ENCODE results near the gene SIAH1. TPM values are rescaled to one million over a fixed set of nuclear protein-coding genes. Genes with fewer than 3 reads are reported as not detected.
"Not testable (repeated sequence)": the region's sequence is repeated elsewhere in the genome, so short reads cannot be mapped to it uniquely, and the experiment has no call there.

The SIAH1 gene
- total RNA-seq, 1 donor from 2014 or later = 29.7 TPM

DNA sequence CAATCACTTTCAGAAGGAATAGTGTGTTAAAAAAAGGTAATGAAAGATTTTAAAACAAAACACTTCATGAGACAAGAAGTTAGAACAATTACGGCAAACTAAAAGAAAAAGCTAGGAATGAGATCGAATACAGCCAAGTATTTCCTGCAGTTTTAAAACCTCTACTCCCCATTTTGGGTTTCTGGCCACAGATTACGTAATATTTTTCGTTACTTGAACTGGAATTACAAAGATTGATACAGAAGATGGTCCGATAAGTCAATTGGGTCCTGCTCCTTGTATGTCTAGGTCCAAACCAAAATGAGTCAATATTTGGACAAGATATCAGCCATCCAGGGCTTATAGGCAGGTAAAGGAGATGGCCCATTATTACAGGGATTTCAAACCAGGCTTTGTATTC is 52.2 kb downstream of the SIAH1 start:
- DNase-seq (ENCODE audit: low spot score) = no peak

DNA sequence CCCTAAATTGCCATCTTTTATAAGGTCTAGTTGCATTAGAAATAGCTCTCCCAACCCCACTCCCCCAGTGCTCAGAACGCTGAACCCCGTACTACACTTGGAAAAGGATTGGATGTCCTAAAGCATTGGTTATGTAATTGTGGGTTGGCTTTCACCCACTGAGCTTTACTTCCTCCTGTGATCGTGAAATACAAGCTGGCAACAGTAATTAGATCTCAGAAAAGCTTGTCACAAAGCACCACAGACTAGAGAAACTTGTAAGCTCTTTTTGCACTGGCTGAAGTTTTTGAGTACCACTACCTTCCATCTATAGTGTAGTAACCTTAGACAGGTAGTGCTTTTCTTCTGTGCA is 54.4 kb downstream of the SIAH1 start:
- DNase-seq (ENCODE audit: low spot score) = no peak

DNA sequence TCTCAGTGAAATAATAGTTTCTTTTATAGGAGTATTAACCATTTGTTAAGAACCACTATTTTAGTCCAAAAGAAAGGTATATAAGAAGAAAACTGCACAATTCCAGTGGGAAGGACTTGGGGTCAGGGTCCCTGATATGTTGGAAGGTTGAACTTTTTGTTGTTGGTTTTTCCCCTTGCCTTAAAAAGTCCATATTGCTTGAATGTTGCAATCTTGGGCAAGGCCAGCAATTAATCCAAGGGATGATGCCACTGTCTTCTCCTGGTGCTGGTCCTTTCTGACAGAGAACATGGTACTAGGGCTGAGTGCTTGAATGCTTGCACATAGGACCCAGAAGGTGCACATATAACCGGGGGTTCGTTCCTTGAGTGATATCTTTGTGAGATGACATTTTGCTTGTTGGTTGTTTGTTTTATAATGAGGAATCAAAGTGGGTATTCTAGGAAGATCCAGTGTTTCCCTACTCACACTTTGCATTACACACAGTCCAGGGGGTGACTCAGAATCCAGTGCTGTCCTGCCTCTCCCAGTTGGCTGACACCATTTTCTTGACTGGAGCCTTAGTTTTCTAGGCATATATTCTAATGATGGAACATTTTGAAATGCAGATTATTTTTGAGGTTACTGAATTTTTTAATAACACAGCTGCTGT is 54.9 kb downstream of the SIAH1 start:
- no peak for DNase-seq (ENCODE audit: low spot score)

DNA sequence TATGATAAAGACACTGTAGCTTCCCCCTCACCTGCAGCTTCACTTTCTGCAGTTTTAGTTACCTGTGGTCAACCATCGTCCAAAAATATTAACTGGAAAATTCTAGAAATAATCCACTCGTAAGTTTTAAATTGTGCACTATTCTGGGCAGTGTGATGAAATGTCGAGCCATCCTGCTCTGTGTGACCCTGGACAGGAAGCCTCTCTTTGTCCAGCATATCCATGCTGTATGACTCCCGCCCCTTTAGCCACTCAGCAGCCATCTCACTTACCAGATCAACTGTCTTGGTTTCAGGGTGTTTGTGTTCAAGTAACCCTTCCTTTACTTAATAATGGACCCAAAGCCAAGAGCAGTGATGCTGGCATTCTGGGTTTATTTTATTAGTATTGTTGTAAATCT is 56.1 kb downstream of the SIAH1 start:
- no peak for DNase-seq (ENCODE audit: low spot score)

- DNase-seq (ENCODE audit: low spot score) = no peak
These were observed 58.3 kb downstream of the SIAH1 start for GRCh38 chr16:48326915-48327314.

GRCh38 chr16:48323783-48324775 is 61.1 kb downstream of the SIAH1 start:
- no peak for DNase-seq (ENCODE audit: low spot score)

- no peak for DNase-seq (ENCODE audit: low spot score)
These were observed 63.7 kb downstream of the SIAH1 start for GRCh38 chr16:48321317-48322036.

DNA sequence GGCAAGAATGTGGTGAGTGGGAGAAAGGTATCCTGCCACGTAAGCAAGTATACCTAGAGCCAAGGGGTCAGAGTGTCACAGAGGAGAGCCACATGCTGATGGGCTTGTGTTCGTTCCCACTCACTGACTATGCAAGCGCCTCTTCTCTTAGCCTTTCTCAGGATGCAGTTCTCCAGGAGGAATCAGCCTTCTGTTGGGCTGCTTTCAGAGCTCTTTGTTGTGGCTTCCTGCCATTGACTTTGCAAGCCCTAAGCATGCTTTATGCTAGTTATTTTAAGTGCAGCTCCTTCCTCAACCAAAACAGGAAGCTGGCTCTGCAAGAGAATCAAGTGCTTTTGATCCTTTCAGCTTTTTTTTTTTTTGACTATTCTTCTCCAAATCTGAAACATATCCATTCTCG is 66.6 kb downstream of the SIAH1 start:
- DNase-seq (ENCODE audit: low spot score) = no peak

GRCh38 chr16:48317614-48318315 is 67.4 kb downstream of the SIAH1 start:
- no peak for DNase-seq (ENCODE audit: low spot score)

DNA sequence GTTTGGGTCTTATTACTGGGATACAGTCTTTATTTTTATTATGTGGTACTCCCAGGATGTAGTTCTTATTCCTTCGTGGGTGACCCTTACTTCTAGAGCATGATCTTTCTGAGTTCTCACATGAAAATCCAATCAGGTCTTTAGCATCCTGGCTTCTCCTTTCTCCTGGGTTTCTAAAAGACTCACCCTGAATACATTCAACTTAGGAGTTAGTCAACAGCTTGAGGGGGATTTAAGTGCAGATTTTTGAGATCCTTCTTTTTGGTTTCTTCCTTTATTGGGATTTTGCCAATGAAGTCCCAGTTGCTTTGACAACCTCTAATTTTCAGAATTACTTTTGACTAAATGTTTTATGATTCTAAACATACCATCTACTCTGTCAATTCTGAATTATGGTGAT is 68.2 kb downstream of the SIAH1 start:
- no peak for DNase-seq (ENCODE audit: low spot score)

- DNase-seq (ENCODE audit: low spot score) = not testable (repeated sequence)
These were observed 71.3 kb downstream of the SIAH1 start for GRCh38 chr16:48313905-48314304.

DNA sequence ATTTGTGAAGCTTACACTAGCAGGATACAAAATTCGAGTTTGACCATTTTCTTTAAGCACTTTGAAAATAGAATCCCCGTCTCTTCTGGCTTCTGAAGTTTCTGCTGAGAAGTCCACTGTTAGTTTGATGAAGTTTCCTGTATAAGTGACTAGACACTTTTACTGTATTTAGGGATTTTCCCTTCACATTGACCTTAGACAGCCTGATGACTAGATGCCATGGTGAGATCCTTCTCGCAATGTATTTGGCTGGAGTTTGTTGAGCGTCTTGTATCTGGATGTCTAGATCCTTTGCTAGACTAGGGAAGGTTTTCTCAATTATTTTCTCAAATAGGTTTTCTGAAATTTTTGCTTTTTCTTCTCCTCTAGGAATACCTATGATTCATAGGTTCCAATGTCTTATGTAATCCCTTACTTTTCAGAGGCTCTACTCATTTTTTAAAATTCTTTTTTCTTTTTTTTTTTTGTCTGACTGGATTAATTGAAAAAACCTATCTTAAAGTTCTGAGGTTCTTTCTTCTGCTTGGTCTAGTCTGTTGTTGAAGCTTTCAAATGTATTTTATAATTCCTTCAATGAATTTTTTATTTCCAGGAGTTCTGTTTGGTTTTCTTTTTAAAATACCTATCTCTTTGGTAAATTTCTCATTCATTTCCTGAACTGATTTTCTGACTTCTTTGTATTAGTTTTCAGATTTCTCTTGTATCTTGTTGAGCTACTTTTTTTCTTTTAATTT is 74.1 kb downstream of the SIAH1 start:
- DNase-seq (ENCODE audit: low spot score) = no peak

Other genes starting within 250 kb of the SIAH1 start
- not detected for gene ABCC12, start 229.4 kb downstream of the SIAH1 start, total RNA-seq
- 144 TPM for gene LONP2, start 141.1 kb downstream of the SIAH1 start, total RNA-seq
- 1.7 TPM for gene ABCC11, start 137.9 kb downstream of the SIAH1 start, total RNA-seq
- 49.7 TPM for gene N4BP1, start 224.8 kb upstream of the SIAH1 start, total RNA-seq

All from ureter (tissue), 1 donor.